ENCODE results near the gene HSD17B1.
A peak's percentile ranks its signal among the peaks of the same experiment; 100 is the strongest.

HSD17B1 gene

DNA sequence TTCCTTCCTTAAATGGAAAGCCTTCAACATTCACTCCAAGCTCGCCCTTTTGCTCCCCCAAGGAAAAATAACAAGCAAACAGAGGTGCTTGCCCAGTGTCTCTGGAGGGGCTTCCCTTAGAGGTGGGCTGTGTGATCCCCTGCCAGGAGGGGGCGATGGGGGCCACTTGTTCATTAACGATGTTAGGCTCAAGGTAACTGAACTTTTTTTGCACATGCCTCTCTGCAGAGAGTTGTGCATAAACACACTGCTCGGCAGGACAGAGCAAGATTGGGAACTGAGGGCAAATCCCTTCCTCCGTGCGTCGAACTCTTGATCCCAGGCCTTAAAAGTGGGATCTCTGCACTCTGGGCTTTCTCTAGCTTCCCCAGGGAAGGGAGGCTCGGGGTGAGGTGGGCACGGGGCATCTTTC is 32.2 kb upstream of the HSD17B1 start:
- Histone ChIP-seq H3K27ac (ENCODE audit: low read length, poor library complexity, severe bottlenecking) (peak overlapping the region; percentile 100), H2BK15ac (ENCODE audit: low read depth, poor library complexity, severe bottlenecking) (peak overlapping the region; percentile 88), H3K4me3 (ENCODE audit: insufficient read depth in 1 of 2, low read depth in 1 of 2, low read length in 2 of 2) (peak overlapping the region in 1 of 2 experiments; percentile 16), H3K9me3 (ENCODE audit: control insufficient read depth, low read length) (no peaks in the 10 kb centered on the region), H4K91ac (ENCODE audit: low read length) (peak overlapping the region; percentile 96), H2AFZ (ENCODE audit: low read depth, low read length) (no peak overlapping the region), H3K79me1 (replicated peaks; ENCODE audit: low read length, poor library complexity, severe bottlenecking) (peaks cover 3% of the 10 kb centered on the region), H3K4me2 (ENCODE audit: low read length, poor library complexity, severe bottlenecking) (peak overlapping the region; percentile 45), H3K9ac (ENCODE audit: low read length) (peak overlapping the region; percentile 85), H2BK12ac (ENCODE audit: low read length in 2 of 2) (peak overlapping the region; percentile 87 to 88), H3K27me3 (ENCODE audit: control insufficient read depth in 1 of 2, insufficient read depth in 1 of 2, low read length in 2 of 2) (no peaks in the 10 kb centered on the region), H3K4me1 (ENCODE audit: control insufficient read depth, insufficient read depth, low read depth, low read length) (peaks cover 48% of the 10 kb centered on the region), H3K4ac (ENCODE audit: low read depth in 1 of 2, low read length in 2 of 2) (peak overlapping the region; percentile 7 to 96), H2BK5ac (ENCODE audit: low read depth, low read length, poor library complexity, severe bottlenecking) (peak overlapping the region; percentile 93), H3K18ac (ENCODE audit: low read depth in 1 of 2, low read length in 2 of 2) (peak overlapping the region; percentile 55 to 99), H4K8ac (ENCODE audit: low read length) (peak overlapping the region; percentile 98), H3K36me3 (ENCODE audit: control insufficient read depth in 1 of 2, insufficient read depth in 2 of 2, low read depth in 1 of 2, low read length in 2 of 2) (peaks cover 26 to 34% of the 10 kb centered on the region in 2 experiments), H2AK5ac (ENCODE audit: low read length, severe bottlenecking) (peak overlapping the region; percentile 97), H2BK120ac (ENCODE audit: low read depth, low read length) (peak overlapping the region; percentile 97), H3K23ac (ENCODE audit: low read length in 2 of 2) (no peak overlapping the region), H3K14ac (ENCODE audit: low read length in 2 of 2) (no peak overlapping the region)
- WGBS, result 35% methylated on average over 9 of the region's 9 CpGs
- no peak for DNase-seq

GRCh38 chr17:42521036-42521435 is 31.7 kb upstream of the HSD17B1 start:
- H3K14ac ChIP-seq (ENCODE audit: low read length in 2 of 2), result peak overlapping the region in 1 of 2 experiments; percentile 99
- peaks cover 48% of the 10 kb centered on the region for H3K4me1 ChIP-seq (ENCODE audit: control insufficient read depth, insufficient read depth, low read depth, low read length)
- H3K79me1 ChIP-seq (replicated peaks; ENCODE audit: low read length, poor library complexity, severe bottlenecking), result peaks cover 3% of the 10 kb centered on the region
- H4K91ac ChIP-seq (ENCODE audit: low read length), result peak overlapping the region; percentile 98
- no peak overlapping the region for H2AFZ ChIP-seq (ENCODE audit: low read depth, low read length)
- H2BK5ac ChIP-seq (ENCODE audit: low read depth, low read length, poor library complexity, severe bottlenecking), result peak overlapping the region; percentile 93
- peak overlapping the region; percentile 99 for H3K18ac ChIP-seq (ENCODE audit: low read depth in 1 of 2, low read length in 2 of 2)
- H2BK12ac ChIP-seq (ENCODE audit: low read length in 2 of 2), result peak overlapping the region; percentile 98 to 100
- H2BK120ac ChIP-seq (ENCODE audit: low read depth, low read length), result peak overlapping the region; percentile 97
- peak overlapping the region in 1 of 2 experiments; percentile 40 for H3K4me3 ChIP-seq (ENCODE audit: insufficient read depth in 1 of 2, low read depth in 1 of 2, low read length in 2 of 2)
- no peaks in the 10 kb centered on the region for H3K9me3 ChIP-seq (ENCODE audit: control insufficient read depth, low read length)
- peak overlapping the region; percentile 99 for H2BK15ac ChIP-seq (ENCODE audit: low read depth, poor library complexity, severe bottlenecking)
- no peaks in the 10 kb centered on the region for H3K27me3 ChIP-seq (ENCODE audit: control insufficient read depth in 1 of 2, insufficient read depth in 1 of 2, low read length in 2 of 2)
- H3K36me3 ChIP-seq (ENCODE audit: control insufficient read depth in 1 of 2, insufficient read depth in 2 of 2, low read depth in 1 of 2, low read length in 2 of 2), result peaks cover 26 to 32% of the 10 kb centered on the region in 2 experiments
- peak overlapping the region; percentile 100 for H3K27ac ChIP-seq (ENCODE audit: low read length, poor library complexity, severe bottlenecking)
- 88% methylated on average over 7 of the region's 8 CpGs for WGBS
- H3K4ac ChIP-seq (ENCODE audit: low read depth in 1 of 2, low read length in 2 of 2), result peak overlapping the region; percentile 7 to 96
- DNase-seq, result peak; percentile 35
- H2AK5ac ChIP-seq (ENCODE audit: low read length, severe bottlenecking), result peak overlapping the region; percentile 84
- H3K23ac ChIP-seq (ENCODE audit: low read length in 2 of 2), result peak overlapping the region in 1 of 2 experiments; percentile 81
- H3K9ac ChIP-seq (ENCODE audit: low read length), result peak overlapping the region; percentile 85
- H3K4me2 ChIP-seq (ENCODE audit: low read length, poor library complexity, severe bottlenecking), result no peak overlapping the region
- peak overlapping the region; percentile 99 for H4K8ac ChIP-seq (ENCODE audit: low read length)

DNA sequence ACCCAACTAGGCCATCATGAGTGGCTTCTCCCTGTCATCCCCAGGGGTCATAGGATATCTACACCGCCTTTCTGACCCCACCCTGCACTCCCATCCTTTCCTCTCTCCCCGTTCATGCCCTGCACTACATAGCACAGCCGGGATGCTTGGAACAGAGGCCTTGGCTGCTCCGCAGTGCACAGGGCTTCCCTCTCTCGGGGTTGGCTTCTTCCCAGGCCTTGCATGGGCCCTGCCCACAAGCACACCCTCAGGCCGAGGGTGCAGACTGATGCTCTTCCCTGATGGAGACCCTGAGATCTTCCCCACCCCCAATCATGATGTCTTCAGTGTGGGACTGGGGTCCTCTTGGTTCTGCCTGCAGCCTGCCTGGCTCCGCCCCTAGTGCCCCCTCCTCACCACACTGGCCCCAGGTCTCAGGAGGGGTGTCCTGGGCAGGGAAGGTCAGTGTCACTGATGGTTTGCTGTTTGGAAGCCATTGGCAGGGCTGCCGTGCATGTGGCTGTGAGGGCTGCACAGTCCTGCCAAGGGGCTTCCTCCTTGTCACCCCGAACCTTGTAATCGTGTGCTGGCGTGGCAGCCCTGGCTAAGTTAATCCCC is 31.0 kb upstream of the HSD17B1 start:
- Histone ChIP-seq H3K4me3 (ENCODE audit: insufficient read depth in 1 of 2, low read depth in 1 of 2, low read length in 2 of 2) (peak overlapping the region in 1 of 2 experiments; percentile 40), H2BK12ac (ENCODE audit: low read length in 2 of 2) (peak overlapping the region; percentile 98 to 100), H3K36me3 (ENCODE audit: control insufficient read depth in 1 of 2, insufficient read depth in 2 of 2, low read depth in 1 of 2, low read length in 2 of 2) (peaks cover 20 to 24% of the 10 kb centered on the region in 2 experiments), H3K14ac (ENCODE audit: low read length in 2 of 2) (peak overlapping the region in 1 of 2 experiments; percentile 99), H4K91ac (ENCODE audit: low read length) (peak overlapping the region; percentile 62), H2BK15ac (ENCODE audit: low read depth, poor library complexity, severe bottlenecking) (peak overlapping the region; percentile 39), H3K27me3 (ENCODE audit: control insufficient read depth in 1 of 2, insufficient read depth in 1 of 2, low read length in 2 of 2) (no peaks in the 10 kb centered on the region), H2AK5ac (ENCODE audit: low read length, severe bottlenecking) (peak overlapping the region; percentile 84), H3K18ac (ENCODE audit: low read depth in 1 of 2, low read length in 2 of 2) (peak overlapping the region; percentile 99), H4K8ac (ENCODE audit: low read length) (peak overlapping the region; percentile 16), H3K4me2 (ENCODE audit: low read length, poor library complexity, severe bottlenecking) (no peak overlapping the region), H2BK5ac (ENCODE audit: low read depth, low read length, poor library complexity, severe bottlenecking) (no peak overlapping the region), H3K9me3 (ENCODE audit: control insufficient read depth, low read length) (no peaks in the 10 kb centered on the region), H2BK120ac (ENCODE audit: low read depth, low read length) (peak overlapping the region; percentile 97), H3K4ac (ENCODE audit: low read depth in 1 of 2, low read length in 2 of 2) (peak overlapping the region; percentile 7 to 96), H3K79me1 (replicated peaks; ENCODE audit: low read length, poor library complexity, severe bottlenecking) (peaks cover 3% of the 10 kb centered on the region), H3K4me1 (ENCODE audit: control insufficient read depth, insufficient read depth, low read depth, low read length) (peaks cover 48% of the 10 kb centered on the region), H3K27ac (ENCODE audit: low read length, poor library complexity, severe bottlenecking) (peak overlapping the region; percentile 100), H2AFZ (ENCODE audit: low read depth, low read length) (no peak overlapping the region), H3K23ac (ENCODE audit: low read length in 2 of 2) (peak overlapping the region in 1 of 2 experiments; percentile 53), H3K9ac (ENCODE audit: low read length) (peak overlapping the region; percentile 85)
- WGBS, result 94% methylated on average over 11 of the region's 11 CpGs
- DNase-seq, result no peak

DNA sequence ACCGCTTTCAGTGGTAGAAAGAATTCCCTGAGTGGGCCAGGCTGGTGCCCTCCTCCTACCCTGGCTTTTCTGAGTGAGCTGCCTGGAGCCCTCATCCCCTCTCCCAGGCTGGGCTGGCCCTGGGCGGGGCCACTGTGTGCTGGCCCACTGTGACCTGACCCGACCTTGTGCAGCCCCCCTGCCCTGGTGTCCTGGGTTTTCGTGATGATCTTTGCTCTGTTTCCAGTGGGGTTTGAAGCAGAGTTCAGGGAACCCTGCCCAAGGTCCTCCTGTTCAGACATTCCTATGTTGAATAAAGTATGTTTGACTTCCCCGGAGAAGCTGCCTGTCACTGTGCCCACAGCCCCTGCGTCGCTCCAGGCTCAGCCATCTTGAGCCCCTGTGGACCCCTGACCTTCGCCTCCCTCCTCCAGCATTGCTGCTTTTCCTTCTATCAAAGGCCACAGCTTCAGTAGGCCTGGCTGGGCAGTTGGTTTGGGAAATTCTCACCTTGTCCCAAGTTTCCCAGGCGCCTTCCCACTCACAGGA is 30.4 kb upstream of the HSD17B1 start:
- no peak overlapping the region for H3K23ac ChIP-seq (ENCODE audit: low read length in 2 of 2)
- H3K4me3 ChIP-seq (ENCODE audit: insufficient read depth in 1 of 2, low read depth in 1 of 2, low read length in 2 of 2), result no peak overlapping the region
- 90% methylated on average over 9 of the region's 9 CpGs for WGBS
- H3K9me3 ChIP-seq (ENCODE audit: control insufficient read depth, low read length), result no peaks in the 10 kb centered on the region
- H3K79me1 ChIP-seq (replicated peaks; ENCODE audit: low read length, poor library complexity, severe bottlenecking), result peaks cover 3% of the 10 kb centered on the region
- peak overlapping the region; percentile 88 for H2BK15ac ChIP-seq (ENCODE audit: low read depth, poor library complexity, severe bottlenecking)
- peak overlapping the region; percentile 17 to 99 for H3K18ac ChIP-seq (ENCODE audit: low read depth in 1 of 2, low read length in 2 of 2)
- H3K4me1 ChIP-seq (ENCODE audit: control insufficient read depth, insufficient read depth, low read depth, low read length), result peaks cover 50% of the 10 kb centered on the region
- peak overlapping the region; percentile 27 for H4K8ac ChIP-seq (ENCODE audit: low read length)
- peak overlapping the region; percentile 62 for H4K91ac ChIP-seq (ENCODE audit: low read length)
- peak overlapping the region; percentile 7 to 96 for H3K4ac ChIP-seq (ENCODE audit: low read depth in 1 of 2, low read length in 2 of 2)
- H3K14ac ChIP-seq (ENCODE audit: low read length in 2 of 2), result peak overlapping the region in 1 of 2 experiments; percentile 13
- no peaks in the 10 kb centered on the region for H3K27me3 ChIP-seq (ENCODE audit: control insufficient read depth in 1 of 2, insufficient read depth in 1 of 2, low read length in 2 of 2)
- no peak overlapping the region for H2BK5ac ChIP-seq (ENCODE audit: low read depth, low read length, poor library complexity, severe bottlenecking)
- no peak for DNase-seq
- H2BK120ac ChIP-seq (ENCODE audit: low read depth, low read length), result no peak overlapping the region
- peak overlapping the region; percentile 98 to 100 for H2BK12ac ChIP-seq (ENCODE audit: low read length in 2 of 2)
- peak overlapping the region; percentile 100 for H3K27ac ChIP-seq (ENCODE audit: low read length, poor library complexity, severe bottlenecking)
- H3K9ac ChIP-seq (ENCODE audit: low read length), result peak overlapping the region; percentile 85
- peak overlapping the region; percentile 84 for H2AK5ac ChIP-seq (ENCODE audit: low read length, severe bottlenecking)
- no peak overlapping the region for H3K4me2 ChIP-seq (ENCODE audit: low read length, poor library complexity, severe bottlenecking)
- H3K36me3 ChIP-seq (ENCODE audit: control insufficient read depth in 1 of 2, insufficient read depth in 2 of 2, low read depth in 1 of 2, low read length in 2 of 2), result peaks cover 16 to 20% of the 10 kb centered on the region in 2 experiments
- H2AFZ ChIP-seq (ENCODE audit: low read depth, low read length), result no peak overlapping the region

All from mesenchymal stem cell (in vitro differentiated cells and primary cell).